HepG2 (cell line): Measurements from ENCODE around the gene PC. TPM values are rescaled to one million over a fixed set of nuclear protein-coding genes. Genes with fewer than 3 reads are reported as not detected.
A peak's percentile ranks its signal among the peaks of the same experiment; 100 is the strongest.

Source experiments
- DRAP1 ChIP-seq: IDR thresholded peaks from 2 replicates; pipeline ENCODE4 v1.6.1; 2016; ENCODE audit warnings: missing genetic modification reagents, missing compliant biosample characterization
- ELF3 ChIP-seq: IDR thresholded peaks from 2 replicates; pipeline ENCODE4 v1.6.1; 2016; ENCODE audit warnings: missing genetic modification reagents, missing compliant biosample characterization
- EP300 ChIP-seq, 3 experiments: sonication (generic) in 1 of 3; formaldehyde crosslinking in 1 of 3; IDR thresholded peaks; 2 replicates each; pipeline versions ENCODE4 v1.5.1 to v1.6.1; 2011 to 2020; ENCODE audit warnings: low read depth in 2 of 3, low read length in 2 of 3, borderline replicate concordance in 1 of 3, improper control_type of control experiment in 1 of 3, mild to moderate bottlenecking in 1 of 3, missing genetic modification reagents in 1 of 3, moderate library complexity in 1 of 3
- GATAD2A ChIP-seq: IDR thresholded peaks from 2 replicates; pipeline ENCODE4 v1.6.1; 2016
- HBP1 ChIP-seq: IDR thresholded peaks from 2 replicates; pipeline ENCODE4 v1.6.1; 2016; ENCODE audit warnings: low read depth, control low read depth
- HMG20B ChIP-seq: conservative IDR thresholded peaks from 2 replicates; pipeline ENCODE4 v1.6.1; 2016; ENCODE audit warnings: missing genetic modification reagents, missing compliant biosample characterization
- KLF11 ChIP-seq: IDR thresholded peaks from 2 replicates; pipeline ENCODE4 v1.6.1; 2016; ENCODE audit warnings: missing compliant biosample characterization
- MAF1 ChIP-seq: sonication (generic); formaldehyde crosslinking; IDR thresholded peaks from 2 replicates; pipeline ENCODE4 v1.5.0; 2020; ENCODE audit warnings: missing genetic modification reagents, borderline replicate concordance
- NCOA1 ChIP-seq: sonication (generic); formaldehyde crosslinking; IDR thresholded peaks from 2 replicates; pipeline ENCODE4 v1.9.0; 2021; ENCODE audit warnings: missing genetic modification reagents
- NFKB2 ChIP-seq: sonication (generic); formaldehyde crosslinking; IDR thresholded peaks from 2 replicates; pipeline ENCODE4 v1.4.0; 2020; ENCODE audit warnings: missing genetic modification reagents, borderline replicate concordance
- NFRKB ChIP-seq: fragments of 450-650 bp; IDR thresholded peaks from 2 replicates; pipeline ENCODE4 v1.6.1; 2017
- PATZ1 ChIP-seq: sonication (generic); formaldehyde crosslinking; IDR thresholded peaks from 2 replicates; pipeline ENCODE4 v1.4.0; 2020; ENCODE audit warnings: missing genetic modification reagents
- ZFAT ChIP-seq: sonication (generic); formaldehyde crosslinking; conservative IDR thresholded peaks from 2 replicates; pipeline ENCODE4 v1.8.1; 2023; ENCODE audit warnings: missing genetic modification reagents, inconsistent platforms
- ZFP82 ChIP-seq: sonication (generic); formaldehyde crosslinking; IDR thresholded peaks from 2 replicates; pipeline ENCODE4 v1.5.1; 2020; ENCODE audit warnings: mild to moderate bottlenecking, missing genetic modification reagents, borderline replicate concordance
- ZNF224 ChIP-seq: sonication (generic); formaldehyde crosslinking; IDR thresholded peaks from 2 replicates; pipeline ENCODE4 v1.5.0; 2020; ENCODE audit warnings: mild to moderate bottlenecking, missing genetic modification reagents
- ZNF335 ChIP-seq: sonication (generic); formaldehyde crosslinking; IDR thresholded peaks from 2 replicates; pipeline ENCODE4 v1.4.0; 2020; ENCODE audit warnings: missing genetic modification reagents
- ZNF354B ChIP-seq: sonication (generic); formaldehyde crosslinking; IDR thresholded peaks from 2 replicates; pipeline ENCODE4 v1.8.0; 2022; ENCODE audit warnings: mild to moderate bottlenecking, missing genetic modification reagents
- ZNF468 ChIP-seq: sonication (generic); formaldehyde crosslinking; IDR thresholded peaks from 2 replicates; pipeline ENCODE4 v1.8.0; 2022; ENCODE audit warnings: mild to moderate bottlenecking, moderate library complexity, missing genetic modification reagents
- ZNF512 ChIP-seq: sonication (generic); formaldehyde crosslinking; IDR thresholded peaks from 2 replicates; pipeline ENCODE4 v1.4.0; 2020; ENCODE audit warnings: mild to moderate bottlenecking, missing genetic modification reagents
- ZNF564 ChIP-seq: sonication (generic); formaldehyde crosslinking; IDR thresholded peaks from 2 replicates; pipeline ENCODE4 v1.8.1; 2023; ENCODE audit warnings: mild to moderate bottlenecking, missing genetic modification reagents
- ZNF567 ChIP-seq: sonication (generic); formaldehyde crosslinking; IDR thresholded peaks from 2 replicates; pipeline ENCODE4 v1.8.1; 2023; ENCODE audit warnings: mild to moderate bottlenecking, missing genetic modification reagents, borderline replicate concordance
- ZNF670 ChIP-seq: sonication (generic); formaldehyde crosslinking; IDR thresholded peaks from 2 replicates; pipeline ENCODE4 v1.8.0; 2022; ENCODE audit warnings: mild to moderate bottlenecking, missing genetic modification reagents, borderline replicate concordance
- ZNF773 ChIP-seq: sonication (generic); formaldehyde crosslinking; IDR thresholded peaks from 2 replicates; pipeline ENCODE4 v1.4.0; 2020; ENCODE audit warnings: missing genetic modification reagents, borderline replicate concordance
- ZNF850 ChIP-seq: sonication (generic); formaldehyde crosslinking; conservative IDR thresholded peaks from 2 replicates; pipeline ENCODE4 v1.9.0; 2021; ENCODE audit warnings: mild to moderate bottlenecking, missing genetic modification reagents
- polyA plus RNA-seq, 8 experiments: library from polyadenylated mRNA; depleted of rRNA in 3 of 8; stranded (reverse) in 7 of 8; unstranded in 1 of 8; fragments of >200 nt; fragmentation: Illumina TruSeq in 4 of 8; extraction: Trizol in 4 of 8; gene quantifications; 2 replicates each; pipeline versions ENCODE4 v1.2.1 to v1.2.3, GENCODE V29; 2011 to 2016; ENCODE audit warnings: low read depth in 4 of 8, missing spikeins in 1 of 8, mixed read lengths in 1 of 8; ENCODE audit not compliant: insufficient read depth in 1 of 8
- total RNA-seq, 5 experiments: library from RNA; depleted of rRNA; stranded (reverse); fragments of >200 nt; fragmentation: Illumina TruSeq; extraction: Trizol; gene quantifications; 2 replicates each; pipeline ENCODE4 v1.2.3, GENCODE V29; 2016; ENCODE audit warnings: low read depth in 1 of 5
- TF ChIP-seq, protein P1 (sequence below): sonication (generic); formaldehyde crosslinking; IDR thresholded peaks from 2 replicates; pipeline ENCODE4 v1.4.0; 2020; ENCODE audit warnings: low read depth, mild to moderate bottlenecking, missing genetic modification reagents

Gene PC
- total and polyA plus RNA-seq, 2 of the 13 experiments (the other 11 are each of a cell fraction or from before 2014, with no cell fraction given) = 29.0 to 39.0 TPM

DNA sequence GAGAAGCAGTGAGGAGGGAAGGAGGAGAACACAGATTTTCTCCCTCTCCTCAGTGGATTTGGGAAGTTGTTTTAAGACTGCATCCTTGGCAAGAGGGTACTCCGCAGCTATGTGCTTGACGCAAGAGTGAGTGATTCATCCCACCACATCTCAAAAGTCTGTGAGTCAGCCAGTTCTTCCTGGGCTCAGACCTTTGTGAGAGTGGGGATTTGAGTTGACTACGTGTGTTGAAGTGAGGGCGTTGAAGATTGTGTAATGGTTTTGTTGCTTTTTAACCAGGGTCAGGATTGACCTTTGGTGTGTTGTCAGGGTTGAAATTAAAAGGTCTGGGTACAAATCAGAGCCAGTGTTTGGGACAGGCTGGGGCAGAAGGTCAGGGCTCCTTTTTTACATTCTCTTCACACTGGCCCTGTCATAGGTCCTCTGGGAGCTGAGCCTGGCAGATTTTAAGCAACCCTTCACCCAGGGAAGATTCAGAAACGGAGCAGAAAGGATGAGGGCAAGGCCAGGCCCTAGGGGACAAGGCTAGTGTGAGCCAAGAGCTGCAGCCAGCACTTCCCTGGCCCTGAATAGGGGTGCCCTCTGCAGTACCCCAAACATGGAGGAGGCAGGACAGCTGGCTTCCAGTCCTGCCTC lies 12.7 kb upstream of the PC start (continued):
- TF ChIP-seq, protein P1, sequence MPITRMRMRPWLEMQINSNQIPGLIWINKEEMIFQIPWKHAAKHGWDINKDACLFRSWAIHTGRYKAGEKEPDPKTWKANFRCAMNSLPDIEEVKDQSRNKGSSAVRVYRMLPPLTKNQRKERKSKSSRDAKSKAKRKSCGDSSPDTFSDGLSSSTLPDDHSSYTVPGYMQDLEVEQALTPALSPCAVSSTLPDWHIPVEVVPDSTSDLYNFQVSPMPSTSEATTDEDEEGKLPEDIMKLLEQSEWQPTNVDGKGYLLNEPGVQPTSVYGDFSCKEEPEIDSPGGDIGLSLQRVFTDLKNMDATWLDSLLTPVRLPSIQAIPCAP (CRISPR knock-in tag) = no peak
- TF ChIP-seq ZNF512 (CRISPR knock-in tag) (no peak), ZNF224 (no peak), HMG20B (CRISPR knock-in tag) (peak; percentile 99), ZNF335 (CRISPR knock-in tag) (peak; percentile 77), ZNF670 (peak; percentile 77; the same call in 1 of the 2 replicates), GATAD2A (CRISPR knock-in tag) (peak; percentile 94), NCOA1 (no peak), ZNF850 (CRISPR knock-in tag) (no peak), HBP1 (CRISPR knock-in tag) (peak; percentile 68; the same call in 1 of the 2 replicates), MAF1 (CRISPR knock-in tag) (no peak), ZNF564 (peak; percentile 100), ZNF468 (CRISPR knock-in tag) (no peak), ELF3 (CRISPR knock-in tag) (peak; percentile 85), NFKB2 (CRISPR knock-in tag) (no peak), DRAP1 (CRISPR knock-in tag) (peak; percentile 79; the same call in 1 of the 2 replicates), KLF11 (peak; percentile 79; the same call in 1 of the 2 replicates), ZFP82 (CRISPR knock-in tag) (0 out of 2 replicates have a peak, but pooled peaks have one; percentile 78), NFRKB (no peak), ZNF567 (CRISPR knock-in tag) (0 out of 2 replicates have a peak, but pooled peaks have one; percentile 31), ZFAT (CRISPR knock-in tag) (no peak), EP300 (IDR thresholded peaks at IDR 0.05; ENCODE audit: low read depth in 2 of 2, low read length in 2 of 2) (peak; percentile 72 to 89; a peak in 3 of 4 replicates), EP300 (CRISPR knock-in tag; IDR thresholded peaks at IDR 0.05; ENCODE audit: borderline replicate concordance) (peak; percentile 60; the same call in 1 of the 2 replicates), PATZ1 (CRISPR knock-in tag) (0 out of 2 replicates have a peak, but pooled peaks have one; percentile 52), ZNF773 (CRISPR knock-in tag) (no peak), ZNF354B (CRISPR knock-in tag) (no peak)
